ENCODE results near the gene IKBKE.

DNA sequence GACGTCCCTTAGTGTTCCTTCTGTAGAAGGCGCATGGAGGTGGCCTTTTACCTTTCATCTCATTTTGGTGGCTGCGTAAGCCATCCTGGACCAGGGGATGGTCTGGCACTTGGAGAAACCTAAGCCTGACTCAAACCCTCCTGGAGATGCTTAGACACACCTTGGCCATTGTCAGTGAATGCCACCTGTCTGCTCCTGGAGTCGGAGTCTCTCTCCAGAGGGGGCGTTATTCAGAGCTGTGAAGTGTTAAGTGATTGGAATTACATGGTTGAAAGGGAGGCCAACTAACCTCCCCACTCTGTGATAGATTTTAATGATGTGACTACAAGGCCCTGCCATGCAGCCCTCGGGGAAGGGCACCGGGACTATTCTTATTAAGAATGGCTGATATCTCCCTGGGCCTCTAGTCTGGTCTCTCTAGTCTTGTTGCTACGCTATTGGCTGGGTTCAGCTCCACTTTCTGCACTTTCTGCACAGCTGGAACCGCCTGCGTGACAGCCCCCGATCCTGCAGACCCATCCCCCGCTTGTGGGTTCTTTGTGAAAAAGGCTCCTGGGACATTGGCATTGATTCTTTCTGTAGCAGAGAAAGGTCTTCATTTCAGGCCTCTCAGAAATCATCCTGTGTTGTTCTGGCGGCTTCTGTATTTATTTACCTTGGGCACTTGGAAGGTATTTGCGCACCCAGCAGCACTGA lies 41.2 kb downstream of the IKBKE start:
- TF ChIP-seq CTCF (IDR thresholded peaks at IDR 0.05) (no peak), POLR2A (IDR thresholded peaks at IDR 0.05) (no peak)

All from thyroid gland (tissue), 4 donors.